GM12891 (cell line): ENCODE data around the gene OR52R1. TPM values are rescaled to one million over a fixed set of nuclear protein-coding genes. Genes with fewer than 3 reads are reported as not detected.

Experiments
- DNase-seq: peaks from one replicate; pipeline ENCODE4 v3.0.0; 2011; ENCODE audit warnings: low spot score; ENCODE audit not compliant: insufficient read length
- FAIRE-seq: peaks from 2 replicates; lab custom pipeline; 2011; peaks lifted over from hg19 to GRCh38; lab: Jason Lieb, UNC
- PAX5 ChIP-seq: IDR thresholded peaks from 2 replicates; pipeline ENCODE4 v1.6.1; 2011; ENCODE audit warnings: low read length, moderate library complexity, mild to moderate bottlenecking; ENCODE audit not compliant: insufficient read depth, severe bottlenecking
- POLR2A ChIP-seq: IDR thresholded peaks from 2 replicates; pipeline ENCODE4 v1.6.1; 2011; ENCODE audit warnings: low read depth, low read length, control low read depth
- POLR2AphosphoS5 ChIP-seq: IDR thresholded peaks from 2 replicates; pipeline ENCODE4 v1.6.1; 2011; ENCODE audit warnings: low read depth, low read length, control low read depth
- POU2F2 ChIP-seq: IDR thresholded peaks from 2 replicates; pipeline ENCODE4 v1.6.1; 2011; ENCODE audit warnings: low read depth, mild to moderate bottlenecking, control low read depth, low read length, moderate library complexity
- SPI1 ChIP-seq: IDR thresholded peaks from 2 replicates; pipeline ENCODE4 v1.6.1; 2011; ENCODE audit warnings: low read depth, low read length, control low read depth
- TAF1 ChIP-seq: IDR thresholded peaks from 2 replicates; pipeline ENCODE4 v1.6.1; 2011; ENCODE audit warnings: low read depth, low read length, control low read depth
- polyA plus RNA-seq: library from polyadenylated mRNA; unstranded; fragments of >200 nt; gene quantifications from one replicate; pipeline ENCODE4 v1.2.1, GENCODE V29; 2012; ENCODE audit warnings: low read depth, missing spikeins, inconsistent platforms; ENCODE audit not compliant: missing spikeins

OR52R1 gene
- polyA plus RNA-seq = not detected

DNA sequence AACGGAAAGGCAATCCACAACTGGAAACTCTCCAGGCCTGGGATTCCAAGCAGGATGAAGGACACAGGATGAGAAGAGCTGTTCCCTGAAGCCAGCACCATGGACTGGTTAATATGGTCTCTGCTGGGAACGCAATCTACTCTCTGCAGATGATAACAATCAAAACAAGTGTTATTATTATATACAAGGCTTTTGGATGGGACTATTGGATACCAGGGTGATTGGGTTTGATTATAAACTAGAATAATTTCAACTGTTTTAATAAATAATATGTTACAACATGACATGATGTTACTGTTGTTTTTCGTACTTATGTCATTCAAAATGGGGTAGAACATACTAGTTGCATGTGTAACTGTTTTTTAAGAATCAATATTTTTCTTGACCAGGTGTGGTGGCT lies at the start of gene OR52R1:
Gene OR52R1 (minus strand): TSS at position 101 of the 400 bp plus-strand sequence. CDS start 0 bp downstream, at position 101.
- TF ChIP-seq SPI1 = no peak
- no peak for TF ChIP-seq TAF1
- no peak for TF ChIP-seq PAX5
- no peak for TF ChIP-seq POU2F2
- no peak for TF ChIP-seq POLR2A
- TF ChIP-seq POLR2AphosphoS5 = no peak
- FAIRE-seq (no peak), DNase-seq (no peak)

DNA sequence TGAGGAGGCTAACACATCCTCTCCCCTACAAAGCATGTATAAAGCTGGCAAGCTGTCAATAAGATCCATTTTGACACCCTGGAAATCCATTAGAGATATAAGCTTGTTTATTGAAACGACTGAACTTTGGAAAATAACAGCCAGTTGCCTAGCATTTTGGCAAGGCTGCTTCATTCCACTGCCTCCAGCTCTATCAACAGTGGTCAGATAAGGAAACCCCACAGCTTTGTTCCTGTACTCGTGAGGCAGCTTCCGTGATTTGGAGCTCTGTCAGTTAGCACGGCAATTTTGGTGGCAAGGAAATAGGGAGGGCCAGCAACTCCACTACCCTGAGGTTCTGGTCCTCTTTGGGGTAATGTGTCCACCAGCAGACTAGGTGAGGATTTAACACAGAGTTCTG lies 46.9 kb upstream of the OR52R1 start:
- DNase-seq = no peak
- TF ChIP-seq POLR2A (no peak), TAF1 (no peak), SPI1 (no peak), PAX5 (no peak), POU2F2 (no peak), POLR2AphosphoS5 (no peak)
- no peak for FAIRE-seq

DNA sequence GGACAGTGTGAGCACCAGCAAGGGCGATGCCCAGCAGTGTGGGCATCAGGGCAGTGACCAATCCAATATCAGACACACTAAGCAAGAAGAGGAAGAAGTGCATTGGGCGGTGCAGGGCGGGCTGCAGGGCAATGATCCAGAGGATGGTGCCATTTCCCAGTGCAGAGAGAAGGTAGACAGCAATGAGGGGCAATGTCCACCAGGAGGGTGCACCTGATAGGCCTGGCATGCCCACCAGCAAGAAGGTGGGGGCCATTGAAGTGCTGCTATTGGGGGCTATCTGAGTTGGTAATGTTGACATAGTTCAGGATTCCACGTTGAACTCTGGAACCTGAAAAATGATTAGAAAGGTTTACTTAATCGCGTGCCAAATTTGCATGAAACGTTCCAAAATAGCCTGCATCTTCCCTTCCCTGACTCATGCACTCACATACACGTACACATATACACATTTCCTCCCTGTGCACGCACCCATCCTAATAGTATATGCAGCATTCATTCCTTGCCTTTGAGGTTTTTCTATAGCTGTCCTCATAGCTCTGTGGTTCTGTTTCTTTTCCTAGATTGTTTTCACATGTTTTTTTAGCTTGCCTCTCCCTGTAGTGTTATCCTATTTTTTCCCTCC lies 44.8 kb upstream of the OR52R1 start, which contains the start of gene OR51S1:
Gene OR51S1 (minus strand): TSS at position 301 of the 625 bp plus-strand sequence. CDS start 0 bp downstream, at position 301.
- no peak for DNase-seq
- TF ChIP-seq PAX5 (no peak), POLR2AphosphoS5 (no peak), POLR2A (no peak), TAF1 (no peak), SPI1 (no peak), POU2F2 (no peak)
- FAIRE-seq = no peak

DNA sequence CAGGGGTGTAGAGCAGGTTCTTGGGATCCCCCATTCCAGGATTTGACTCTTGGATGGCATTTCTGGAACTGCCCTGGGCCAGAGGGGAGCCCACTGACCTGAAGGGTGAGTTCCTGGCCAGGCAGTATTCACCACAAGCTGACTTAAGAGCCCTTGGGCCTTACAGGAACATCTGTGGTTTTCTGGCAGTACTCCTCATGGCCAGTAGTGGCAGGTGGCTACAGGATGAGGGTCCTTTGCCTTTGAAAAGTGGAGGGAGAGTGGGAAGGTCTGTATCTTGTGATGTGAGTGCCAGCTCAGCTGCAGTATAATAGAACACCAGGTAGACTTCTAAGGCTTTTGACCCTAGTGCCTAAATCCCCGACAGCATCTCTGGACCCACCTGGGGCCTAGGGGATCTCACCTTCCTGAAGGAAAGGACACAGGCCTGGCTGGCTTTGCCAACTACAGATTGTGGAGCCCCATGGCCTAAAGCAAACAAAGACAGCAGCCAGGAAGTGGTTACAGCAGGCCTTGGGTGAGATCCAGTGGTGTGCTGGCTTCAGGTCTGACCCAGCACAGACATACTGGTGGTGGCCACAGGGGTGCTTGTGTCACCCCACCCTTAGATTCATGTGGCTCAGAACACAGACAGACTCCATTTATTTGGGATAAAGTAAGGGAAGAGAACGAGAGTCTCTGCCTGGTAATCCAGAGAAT lies 35.8 kb upstream of the OR52R1 start:
- TF ChIP-seq PAX5 (no peak), TAF1 (no peak), POLR2A (no peak), SPI1 (no peak), POU2F2 (no peak), POLR2AphosphoS5 (no peak)
- FAIRE-seq (no peak), DNase-seq (no peak)

GRCh38 chr11:4830909-4831308 lies 26.7 kb upstream of the OR52R1 start:
- DNase-seq = no peak
- TF ChIP-seq POU2F2 (no peak), TAF1 (no peak), PAX5 (no peak), POLR2A (no peak), POLR2AphosphoS5 (no peak), SPI1 (no peak)
- no peak for FAIRE-seq

DNA sequence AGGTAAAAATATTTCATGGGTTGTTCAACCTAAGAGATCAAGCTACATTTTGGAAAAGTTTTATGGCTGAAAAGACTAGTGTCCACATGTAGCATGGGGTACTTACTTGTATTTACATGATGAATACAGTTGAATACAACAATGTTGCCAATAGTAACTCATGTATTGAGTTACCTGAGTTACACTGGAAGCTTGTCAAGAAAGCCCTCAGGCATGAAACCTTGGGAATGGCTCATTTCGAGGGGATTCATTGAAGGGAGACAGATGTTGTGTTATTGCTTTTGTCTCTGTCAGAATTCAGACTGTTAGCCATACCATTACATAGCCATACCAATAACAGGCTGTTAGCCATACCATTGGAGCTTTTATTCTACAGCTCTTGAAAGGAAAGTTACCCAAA lies 26.2 kb upstream of the OR52R1 start:
- TF ChIP-seq POLR2A = no peak
- TF ChIP-seq POU2F2 = no peak
- TF ChIP-seq POLR2AphosphoS5 = no peak
- no peak for TF ChIP-seq PAX5
- no peak for TF ChIP-seq TAF1
- no peak for TF ChIP-seq SPI1
- FAIRE-seq = no peak
- DNase-seq = no peak

- FAIRE-seq (no peak), DNase-seq (no peak)
- no peak for TF ChIP-seq TAF1
- TF ChIP-seq SPI1 = no peak
- no peak for TF ChIP-seq POLR2AphosphoS5
- TF ChIP-seq POU2F2 = no peak
- TF ChIP-seq PAX5 = no peak
- TF ChIP-seq POLR2A = no peak
These were observed 22.2 kb upstream of the OR52R1 start for GRCh38 chr11:4826425-4826824.

GRCh38 chr11:4825132-4825531 lies 21.0 kb upstream of the OR52R1 start:
- no peak for TF ChIP-seq POLR2AphosphoS5
- TF ChIP-seq SPI1 = no peak
- no peak for TF ChIP-seq PAX5
- FAIRE-seq = no peak
- DNase-seq = no peak

DNA sequence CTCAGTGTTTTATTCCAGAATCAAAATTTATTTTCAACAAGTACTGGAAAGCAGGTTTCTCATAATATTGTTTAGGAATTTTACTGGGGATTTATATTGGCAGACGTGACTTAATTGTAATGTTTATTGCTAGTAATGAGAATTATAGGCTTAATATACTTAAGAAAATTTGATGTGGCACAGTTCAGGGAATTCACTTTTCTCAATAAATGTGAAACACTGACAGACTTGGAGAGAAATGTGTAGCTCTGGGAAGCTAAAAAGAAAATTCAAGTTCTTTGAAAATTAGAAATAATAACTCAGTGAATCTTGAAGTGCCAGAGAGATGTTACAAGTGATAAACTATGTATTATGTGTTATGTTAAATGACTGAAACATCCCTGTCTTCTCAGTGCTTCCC lies 16.8 kb upstream of the OR52R1 start, which contains the start of gene OR51F2:
Gene OR51F2 (plus strand): TSS at position 301 of the 400 bp plus-strand sequence. CDS start 101 bp downstream, outside the sequence.
- no peak for DNase-seq
- FAIRE-seq = no peak

GRCh38 chr11:4809246-4809645 lies 5.1 kb upstream of the OR52R1 start:
- no peak for FAIRE-seq

More for the DNA sequence above, 16.8 kb upstream of the OR52R1 start, which contains the start of gene OR51F2:
- TF ChIP-seq PAX5 (no peak), POLR2A (no peak), SPI1 (no peak), POU2F2 (no peak), POLR2AphosphoS5 (no peak)

More at GRCh38 chr11:4809246-4809645, 5.1 kb upstream of the OR52R1 start:
- TF ChIP-seq TAF1 (no peak), PAX5 (no peak), SPI1 (no peak), POLR2AphosphoS5 (no peak), POLR2A (no peak), POU2F2 (no peak)
- DNase-seq = no peak
